HUES6 (cell line): ENCODE measurements around the gene LRIT3.
"Not testable (repeated sequence)": the region's sequence is repeated elsewhere in the genome, so short reads cannot be mapped to it uniquely, and the experiment has no call there.

Experiments
- H3K27ac ChIP-seq: 2 replicates; pipeline ENCODE4 v1.7.0; 2013; ENCODE audit warnings: low read depth, mild to moderate bottlenecking, low read length, inconsistent platforms
- H3K27me3 ChIP-seq: 2 replicates; pipeline ENCODE4 v1.6.1; 2013; ENCODE audit warnings: low read length; ENCODE audit not compliant: control insufficient read depth, insufficient read depth
- H3K36me3 ChIP-seq: 2 replicates; pipeline ENCODE4 v1.6.1; 2013; ENCODE audit warnings: low read length; ENCODE audit not compliant: control insufficient read depth, insufficient read depth
- H3K4me1 ChIP-seq: 2 replicates; pipeline ENCODE4 v1.6.1; 2013; ENCODE audit warnings: low read length; ENCODE audit not compliant: control insufficient read depth, insufficient read depth
- H3K4me3 ChIP-seq: 2 replicates; pipeline ENCODE4 v1.5.1; 2013; ENCODE audit warnings: low read depth, low read length
- H3K9ac ChIP-seq: one replicate; pipeline ENCODE4 v1.6.1; 2013; ENCODE audit warnings: mild to moderate bottlenecking, low read length
- H3K9me3 ChIP-seq: 2 replicates; pipeline ENCODE4 v1.6.1; 2013; ENCODE audit warnings: low read depth, low read length; ENCODE audit not compliant: control insufficient read depth, insufficient read depth

The LRIT3 gene

DNA sequence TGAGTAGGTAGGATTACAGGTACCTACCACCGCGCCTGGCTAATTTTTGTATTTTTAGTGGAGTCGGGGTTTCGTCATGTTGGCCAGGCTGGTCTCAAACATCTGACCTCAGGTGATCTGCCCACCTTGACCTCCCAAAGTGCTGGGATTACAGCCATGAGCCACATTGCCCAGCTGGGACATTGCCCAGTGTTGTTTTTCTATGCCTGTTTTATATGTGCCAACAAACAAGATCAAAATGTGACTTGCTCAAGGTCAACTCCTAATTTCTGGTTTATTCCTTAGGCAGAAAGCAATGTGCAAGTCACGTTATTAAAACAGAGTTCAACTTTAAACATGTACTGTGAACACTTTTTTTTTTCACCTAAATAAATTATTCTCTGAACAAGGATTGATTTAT lies 2.7 kb downstream of the LRIT3 start:
- H3K4me3 ChIP-seq, result no peak overlapping the region
- H3K36me3 ChIP-seq, result no peaks in the 10 kb centered on the region

DNA sequence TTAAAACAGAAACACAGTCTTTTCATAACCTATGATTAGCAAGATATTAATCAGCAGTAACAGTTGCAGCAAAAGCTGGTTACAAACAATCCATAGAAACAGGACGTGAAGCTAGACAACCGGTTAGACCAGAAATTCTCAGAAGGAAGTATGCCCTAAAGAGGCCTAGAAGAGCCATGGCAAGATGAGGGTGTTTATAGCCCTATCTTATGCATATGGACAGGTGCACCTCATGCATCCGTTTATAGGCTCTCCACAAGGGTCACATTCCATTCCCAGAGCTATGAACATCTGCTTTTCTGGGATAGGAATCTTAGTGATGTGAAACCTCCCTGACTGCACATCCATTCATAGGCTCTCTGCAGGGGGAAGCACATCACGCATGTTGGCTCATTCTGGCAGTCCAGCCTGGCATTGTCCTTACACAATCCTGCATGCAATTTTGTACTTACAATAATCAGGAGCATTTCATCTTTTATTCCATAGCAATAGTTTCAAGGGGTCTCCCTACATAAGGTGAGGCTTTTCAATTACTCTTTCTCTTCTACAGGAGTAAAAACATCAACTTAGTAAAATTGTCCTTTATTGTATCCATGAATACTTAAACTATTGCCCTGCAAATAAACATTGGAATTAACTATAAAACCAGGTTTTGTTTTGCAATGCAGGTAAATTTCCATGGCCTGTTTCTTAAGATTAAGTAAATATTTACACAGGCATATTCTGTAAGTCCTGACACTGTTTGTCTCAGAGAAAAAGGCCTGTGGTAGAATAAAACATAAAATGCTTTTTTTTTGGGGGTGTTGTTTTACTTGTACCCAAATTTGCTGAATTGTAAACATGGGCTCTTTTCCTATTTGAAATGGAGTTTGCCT lies 11.8 kb downstream of the LRIT3 start:
- not testable (repeated sequence) for H3K27me3 ChIP-seq, H3K4me3 ChIP-seq, H3K9ac ChIP-seq, H3K4me1 ChIP-seq, H3K36me3 ChIP-seq, H3K27ac ChIP-seq
- peaks cover 22% of the 10 kb centered on the region for H3K9me3 ChIP-seq

More for the DNA sequence above, 2.7 kb downstream of the LRIT3 start:
- no peak overlapping the region for H3K27ac ChIP-seq
- H3K4me1 ChIP-seq, result no peaks in the 10 kb centered on the region
- no peak overlapping the region for H3K9ac ChIP-seq
- H3K9me3 ChIP-seq, result no peaks in the 10 kb centered on the region
- no peaks in the 10 kb centered on the region for H3K27me3 ChIP-seq

DNA sequence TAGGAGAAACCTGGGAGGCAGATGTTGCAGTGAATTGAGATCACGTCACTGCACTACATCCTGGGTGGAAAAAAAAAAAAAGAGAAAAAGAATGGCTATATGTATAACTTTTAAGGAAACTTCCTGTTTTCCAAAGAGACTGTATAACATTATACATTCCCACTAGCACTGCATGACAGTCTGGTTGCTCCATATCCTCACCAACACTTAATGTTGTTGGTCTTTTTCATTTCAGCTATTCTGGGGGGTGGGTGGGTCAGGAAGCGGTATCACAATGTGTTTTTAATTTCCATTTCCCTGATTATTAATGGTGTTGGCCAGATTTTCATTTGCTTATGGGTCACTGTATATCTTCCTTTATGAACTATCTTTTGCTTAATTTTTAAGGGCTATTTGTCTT lies 13.4 kb downstream of the LRIT3 start:
- Histone ChIP-seq H3K4me3 (no peak overlapping the region), H3K9me3 (peaks cover 22% of the 10 kb centered on the region), H3K27ac (no peak overlapping the region), H3K9ac (no peak overlapping the region), H3K27me3 (no peaks in the 10 kb centered on the region), H3K36me3 (no peaks in the 10 kb centered on the region), H3K4me1 (no peaks in the 10 kb centered on the region)

DNA sequence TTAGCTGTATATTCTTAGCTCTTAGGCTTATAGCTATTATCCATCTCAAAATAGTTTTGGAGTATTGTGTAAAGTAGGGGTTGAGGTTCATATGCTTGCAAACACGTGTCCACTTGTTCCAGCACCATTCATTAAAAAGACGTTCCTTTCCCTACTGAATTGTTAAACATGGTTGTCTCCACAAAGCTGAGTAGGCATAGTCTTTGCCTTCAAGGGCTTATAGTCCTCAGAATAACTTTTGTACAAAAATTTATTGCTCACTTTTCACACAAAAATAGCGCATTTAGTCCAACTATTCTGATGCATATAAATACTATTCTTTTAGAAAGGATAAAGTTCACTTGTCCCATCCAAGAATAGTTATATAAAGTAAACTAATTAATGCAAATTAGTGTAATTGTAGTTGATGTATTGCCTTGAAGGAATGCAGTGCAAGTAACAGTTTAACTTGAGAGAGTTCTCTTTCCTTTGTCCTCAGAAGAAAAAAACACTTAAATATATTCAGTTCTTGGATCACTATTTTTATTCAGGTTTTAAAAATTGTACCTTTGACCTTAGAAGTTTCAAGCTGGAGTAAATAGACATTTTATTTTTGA lies 14.1 kb downstream of the LRIT3 start:
- peaks cover 22% of the 10 kb centered on the region for H3K9me3 ChIP-seq
- no peaks in the 10 kb centered on the region for H3K4me1 ChIP-seq
- no peaks in the 10 kb centered on the region for H3K27me3 ChIP-seq
- no peaks in the 10 kb centered on the region for H3K36me3 ChIP-seq
- no peak overlapping the region for H3K27ac ChIP-seq
- H3K9ac ChIP-seq, result no peak overlapping the region
- no peak overlapping the region for H3K4me3 ChIP-seq

DNA sequence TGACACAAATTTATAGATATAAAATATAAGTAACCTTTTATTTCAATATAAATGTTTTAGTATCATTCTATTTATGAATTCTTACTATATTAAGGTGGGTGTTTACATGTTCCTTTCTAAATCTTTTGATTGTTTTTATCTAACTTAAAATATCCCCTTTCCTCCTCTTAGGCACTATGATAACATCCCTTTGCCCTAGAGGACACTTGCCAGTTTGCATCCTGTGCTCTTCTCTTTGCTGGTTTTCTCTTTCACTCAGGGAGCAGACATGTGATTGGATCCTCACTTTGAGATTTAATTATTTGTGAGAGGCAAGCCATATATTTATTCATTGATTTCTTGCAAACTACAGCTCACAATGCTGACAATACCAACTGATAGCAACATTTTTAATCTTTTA lies 16.2 kb downstream of the LRIT3 start:
- Histone ChIP-seq H3K9me3 (peaks cover 18% of the 10 kb centered on the region), H3K4me1 (no peaks in the 10 kb centered on the region), H3K27me3 (no peaks in the 10 kb centered on the region), H3K4me3 (no peak overlapping the region), H3K36me3 (no peaks in the 10 kb centered on the region), H3K27ac (no peak overlapping the region), H3K9ac (no peak overlapping the region)

DNA sequence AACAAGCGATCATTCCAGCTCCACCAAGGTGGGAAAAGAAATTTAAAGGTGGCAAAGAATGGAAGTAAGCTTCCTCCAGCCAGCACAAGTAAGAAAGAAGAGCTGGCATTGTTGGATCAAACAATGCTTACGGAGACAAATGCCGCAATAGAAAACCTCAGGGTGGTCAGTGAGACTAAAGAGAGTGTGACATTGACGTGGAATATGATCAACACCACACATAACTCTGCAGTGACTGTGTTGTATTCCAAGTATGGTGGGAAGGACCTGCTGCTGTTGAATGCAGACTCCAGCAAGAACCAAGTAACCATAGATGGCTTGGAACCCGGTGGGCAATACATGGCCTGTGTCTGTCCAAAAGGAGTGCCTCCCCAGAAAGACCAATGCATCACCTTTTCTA lies 22.2 kb downstream of the LRIT3 start:
- no peak overlapping the region for H3K27ac ChIP-seq
- H3K9ac ChIP-seq, result no peak overlapping the region
- H3K36me3 ChIP-seq, result no peaks in the 10 kb centered on the region
- H3K9me3 ChIP-seq, result no peaks in the 10 kb centered on the region
- H3K4me3 ChIP-seq, result no peak overlapping the region
- no peaks in the 10 kb centered on the region for H3K27me3 ChIP-seq
- H3K4me1 ChIP-seq, result no peaks in the 10 kb centered on the region

DNA sequence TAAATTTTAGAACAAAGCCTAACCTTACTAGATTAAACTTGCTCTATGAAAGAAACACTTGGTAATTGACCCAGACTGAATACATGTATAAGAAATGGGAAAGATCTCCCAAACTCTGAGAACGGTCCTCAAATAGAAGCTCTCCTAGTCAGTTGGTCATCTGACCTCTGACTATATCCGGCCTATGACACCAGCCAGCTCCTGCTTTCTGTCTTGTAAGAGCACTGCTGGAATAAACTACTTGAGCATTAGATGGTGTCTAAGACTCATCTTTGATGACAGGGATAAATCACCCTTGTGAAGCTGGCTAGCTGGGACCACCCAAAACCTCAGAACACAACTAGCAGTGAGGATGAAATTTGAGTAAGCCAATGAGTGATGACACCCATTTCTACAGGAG lies 24.2 kb downstream of the LRIT3 start:
- Histone ChIP-seq H3K4me1 (no peaks in the 10 kb centered on the region), H3K9me3 (no peaks in the 10 kb centered on the region), H3K36me3 (no peaks in the 10 kb centered on the region), H3K27ac (no peak overlapping the region), H3K4me3 (no peak overlapping the region), H3K27me3 (no peaks in the 10 kb centered on the region), H3K9ac (no peak overlapping the region)

DNA sequence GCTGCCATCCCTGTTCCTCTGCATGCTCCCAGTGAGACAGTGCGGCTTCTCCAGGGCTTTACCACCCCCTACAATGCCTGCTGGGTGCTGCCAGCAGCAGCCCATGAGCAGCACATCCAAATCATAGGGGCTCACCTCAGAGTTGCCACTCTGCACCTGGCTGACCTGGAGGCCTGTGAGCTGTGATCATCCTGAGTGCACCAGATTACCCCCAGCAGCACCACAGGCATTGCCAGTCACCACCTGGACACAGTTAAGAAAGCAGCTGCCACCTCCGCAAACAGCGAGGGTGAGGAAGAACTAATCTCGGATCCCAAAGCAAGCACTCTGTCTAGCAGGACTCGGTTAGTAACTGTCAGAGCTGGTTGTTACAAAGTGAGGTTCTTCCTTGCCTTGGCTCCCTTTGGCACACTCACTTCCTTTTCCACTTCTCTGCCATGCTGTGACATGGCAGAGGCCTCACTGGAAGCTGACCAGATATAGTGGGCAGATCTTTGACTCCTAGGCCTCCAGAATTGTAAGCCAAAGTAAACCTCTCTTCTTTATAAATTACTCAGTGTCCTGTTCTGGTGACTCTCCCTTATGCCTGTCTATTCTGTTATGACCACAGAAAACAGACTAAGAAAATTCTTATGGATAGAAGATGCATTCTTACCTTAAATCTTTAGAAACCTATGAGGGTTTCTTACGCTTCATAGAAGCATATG lies 25.2 kb downstream of the LRIT3 start:
- Histone ChIP-seq H3K9me3 (no peaks in the 10 kb centered on the region), H3K27me3 (no peaks in the 10 kb centered on the region), H3K4me1 (no peaks in the 10 kb centered on the region), H3K27ac (no peak overlapping the region), H3K9ac (no peak overlapping the region), H3K36me3 (no peaks in the 10 kb centered on the region), H3K4me3 (no peak overlapping the region)

DNA sequence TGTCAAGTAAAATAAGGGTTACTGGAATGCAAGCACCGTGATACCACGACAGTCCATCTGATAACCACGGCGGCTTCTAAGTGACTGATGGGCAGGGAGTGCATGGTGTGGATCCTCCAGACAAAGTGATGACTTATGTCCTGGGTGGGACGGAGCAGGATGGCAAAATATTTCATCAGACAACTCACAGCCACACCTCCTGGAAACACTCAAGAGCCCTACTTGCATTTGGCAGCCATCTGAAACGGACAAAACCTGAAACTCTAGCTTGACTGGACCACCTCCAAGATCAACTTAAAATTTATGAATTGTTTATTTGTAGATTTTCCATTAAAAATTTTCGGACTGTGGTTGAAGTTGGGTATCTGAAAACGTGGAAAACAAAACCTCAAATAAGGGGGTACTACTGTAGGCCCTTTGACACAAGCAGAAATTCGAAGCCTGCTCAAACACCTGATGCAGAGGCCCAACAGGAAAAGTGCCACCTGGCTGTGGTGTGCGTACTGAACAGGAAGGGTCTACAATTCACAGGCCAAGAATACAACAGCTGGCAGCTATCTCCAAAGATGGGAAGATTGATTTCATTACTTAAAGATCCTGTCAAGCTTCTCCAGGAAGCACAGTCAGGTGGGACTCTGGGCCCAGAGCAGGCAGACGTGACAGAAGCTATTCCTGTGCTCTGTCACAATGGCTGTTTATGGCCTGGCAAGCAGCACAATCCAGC lies 26.0 kb downstream of the LRIT3 start:
- H3K27ac ChIP-seq, result no peak overlapping the region
- no peak overlapping the region for H3K9ac ChIP-seq
- H3K4me1 ChIP-seq, result no peaks in the 10 kb centered on the region
- no peaks in the 10 kb centered on the region for H3K9me3 ChIP-seq
- H3K36me3 ChIP-seq, result no peaks in the 10 kb centered on the region
- no peak overlapping the region for H3K4me3 ChIP-seq
- H3K27me3 ChIP-seq, result no peaks in the 10 kb centered on the region

DNA sequence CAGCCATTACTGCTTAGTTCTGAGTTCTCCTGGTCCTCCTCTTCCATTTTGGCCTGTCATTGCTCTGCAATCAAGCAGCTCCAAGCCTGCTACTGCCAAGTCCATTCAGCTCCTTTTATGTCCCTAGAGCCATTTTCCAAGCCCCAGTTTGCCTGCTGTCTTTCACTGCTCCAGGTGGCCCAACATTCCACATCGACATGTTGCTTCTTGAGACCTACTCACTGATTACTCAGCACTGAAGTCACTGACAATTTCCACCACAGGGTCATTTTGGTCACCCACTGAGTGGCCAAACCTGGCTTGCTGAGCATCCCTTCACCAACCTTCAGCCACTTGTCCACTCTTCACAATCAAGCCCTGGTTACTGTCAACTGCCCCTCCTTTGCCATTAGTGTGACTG lies 27.2 kb downstream of the LRIT3 start:
- H3K4me3 ChIP-seq, result no peak overlapping the region
- no peaks in the 10 kb centered on the region for H3K4me1 ChIP-seq
- no peaks in the 10 kb centered on the region for H3K27me3 ChIP-seq
- H3K9me3 ChIP-seq, result no peaks in the 10 kb centered on the region
- H3K9ac ChIP-seq, result no peak overlapping the region
- H3K27ac ChIP-seq, result no peak overlapping the region
- no peaks in the 10 kb centered on the region for H3K36me3 ChIP-seq

DNA sequence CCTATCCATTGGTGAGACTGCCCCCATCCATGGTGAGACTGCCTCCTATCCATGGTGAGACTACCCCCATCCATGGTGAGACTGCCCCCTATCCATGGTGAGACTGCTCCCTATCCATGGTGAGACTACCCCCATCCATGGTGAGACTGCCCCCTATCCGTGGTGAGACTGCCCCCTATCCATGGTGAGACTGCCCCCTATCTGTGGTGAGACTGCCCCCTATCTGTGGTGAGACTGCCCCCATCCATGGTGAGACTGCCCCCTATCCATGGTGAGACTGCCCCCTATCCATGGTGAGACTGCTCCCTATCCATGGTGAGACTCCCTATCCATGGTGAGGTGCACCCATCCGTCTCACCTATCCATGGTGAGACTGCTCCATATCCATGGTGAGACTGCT lies 27.6 kb downstream of the LRIT3 start:
- not testable (repeated sequence) for H3K4me3 ChIP-seq, H3K9ac ChIP-seq, H3K27ac ChIP-seq, H3K4me1 ChIP-seq, H3K36me3 ChIP-seq, H3K27me3 ChIP-seq, H3K9me3 ChIP-seq
